Measurements from ENCODE around the gene TBX4. TPM values are rescaled to one million over a fixed set of nuclear protein-coding genes. Genes with fewer than 3 reads are reported as not detected.

TBX4 gene
- total RNA-seq, 2 donors from 2014 or later, result not detected

GRCh38 chr17:61534414-61534813 lies 82.2 kb downstream of the TBX4 start:
- Histone ChIP-seq H3K9ac (ENCODE audit: extremely low read depth, low read length, poor library complexity, severe bottlenecking) (no peak overlapping the region), H3K4me1 (ENCODE audit: control insufficient read depth, insufficient read depth, low read length) (no peaks in the 10 kb centered on the region), H3K27me3 (ENCODE audit: control insufficient read depth, insufficient read depth, low read length, poor library complexity, severe bottlenecking) (no peaks in the 10 kb centered on the region), H3K9me3 (ENCODE audit: control insufficient read depth, low read length) (no peaks in the 10 kb centered on the region), H3K27ac (ENCODE audit: low read depth, low read length) (no peak overlapping the region), H3K36me3 (ENCODE audit: control insufficient read depth, insufficient read depth, low read length) (no peaks in the 10 kb centered on the region), H3K4me3 (ENCODE audit: low read length) (no peak overlapping the region)
- Mint-ChIP-seq H3K36me3 (ENCODE audit: low read depth) (no peaks in the 10 kb centered on the region), H3K9me3 (peaks cover under 1% of the 10 kb centered on the region), H3K4me3 (no peak overlapping the region), H3K4me1 (peaks cover 8% of the 10 kb centered on the region), H3K27ac (no peak overlapping the region), H3K27me3 (ENCODE audit: insufficient read depth) (no peaks in the 10 kb centered on the region)
- 85 to 100% methylated on average over 2 to 8 of the region's 8 CpGs for WGBS, 2 experiments (ENCODE audit: insufficient coverage in 1 of 2, insufficient read length in 1 of 2)
- no peak for TF ChIP-seq CTCF (conservative IDR thresholded peaks at IDR 0.05)
- no peak for DNase-seq

Other genes with a start within 250 kb of the TBX4 start
- under 1 TPM in 1 of 2 donors, not detected in 1; 0.07 TPM for gene TBX2, start 52.6 kb upstream of the TBX4 start, total RNA-seq
- not detected for gene NACA2, start 138.8 kb downstream of the TBX4 start, total RNA-seq

Measured in endodermal cell (in vitro differentiated cells).